ENCODE data around the gene CEACAM6. TPM values are rescaled to one million over a fixed set of nuclear protein-coding genes. Genes with fewer than 3 reads are reported as not detected.

The CEACAM6 gene
- total RNA-seq, 4 donors from 2014 or later, result under 0.01 to 1.3 (median 0.69) TPM; not detected in 1

- no peaks in the 10 kb centered on the region for H3K4me1 ChIP-seq
- TF ChIP-seq CTCF (IDR thresholded peaks at IDR 0.05) (no peak), POLR2AphosphoS5 (IDR thresholded peaks at IDR 0.05) (no peak), EP300 (IDR thresholded peaks at IDR 0.05) (no peak), POLR2A (IDR thresholded peaks at IDR 0.05; ENCODE audit: low read depth) (no peak)
- DNase-seq (ENCODE audit: extremely low spot score), result no peak
- no peak overlapping the region for H3K27ac ChIP-seq (replicated peaks in 1 of 4)
- H3K36me3 ChIP-seq, result no peaks in the 10 kb centered on the region
- intact Hi-C loops (cut with DNase I), result no loop called here
- H3K4me3 ChIP-seq, result no peak overlapping the region
- H3K9me3 ChIP-seq, result no peaks in the 10 kb centered on the region
- H3K27me3 ChIP-seq, result peaks cover 0 to 73% (median 0%) of the 10 kb centered on the region in 4 donors
- 72% methylated on average over 6 of the region's 6 CpGs for WGBS
Observed at GRCh38 chr19:41718761-41719160, 36.6 kb upstream of the CEACAM6 start.

- no peak for TF ChIP-seq CTCF (IDR thresholded peaks at IDR 0.05)
- no peak for TF ChIP-seq POLR2A (IDR thresholded peaks at IDR 0.05; ENCODE audit: low read depth)
- no peak for TF ChIP-seq EP300 (IDR thresholded peaks at IDR 0.05)
- TF ChIP-seq POLR2AphosphoS5 (IDR thresholded peaks at IDR 0.05), result no peak
- no peak for DNase-seq (ENCODE audit: extremely low spot score)
- 79% methylated on average over 2 of the region's 3 CpGs for WGBS
- Histone ChIP-seq H3K9me3 (peaks cover 0 to 3% (median 0%) of the 10 kb centered on the region in 4 donors), H3K4me1 (no peaks in the 10 kb centered on the region), H3K27ac (replicated peaks in 1 of 4) (no peak overlapping the region), H3K27me3 (peaks cover 0 to 60% (median 0%) of the 10 kb centered on the region in 4 donors), H3K36me3 (no peaks in the 10 kb centered on the region), H3K4me3 (no peak overlapping the region)
- intact Hi-C loops (cut with DNase I), result no loop called here
Observed at GRCh38 chr19:41720103-41720502, 35.2 kb upstream of the CEACAM6 start.

- WGBS, result 26% methylated on average over 5 of the region's 5 CpGs
- DNase-seq (ENCODE audit: extremely low spot score), result no peak
- peaks cover 0 to 34% (median 0%) of the 10 kb centered on the region in 4 donors for H3K27me3 ChIP-seq
- H3K9me3 ChIP-seq, result peaks cover 0 to 3% (median 0%) of the 10 kb centered on the region in 4 donors
- intact Hi-C loops (cut with DNase I), result no loop called here
- no peaks in the 10 kb centered on the region for H3K4me1 ChIP-seq
- no peak overlapping the region for H3K4me3 ChIP-seq
- H3K27ac ChIP-seq (replicated peaks in 1 of 4), result no peak overlapping the region
- no peaks in the 10 kb centered on the region for H3K36me3 ChIP-seq
- TF ChIP-seq POLR2A (IDR thresholded peaks at IDR 0.05; ENCODE audit: low read depth), result no peak
- TF ChIP-seq EP300 (IDR thresholded peaks at IDR 0.05), result no peak
- TF ChIP-seq POLR2AphosphoS5 (IDR thresholded peaks at IDR 0.05), result no peak
Observed at GRCh38 chr19:41726493-41726892, 28.8 kb upstream of the CEACAM6 start.

GRCh38 chr19:41734156-41734555, 21.2 kb upstream of the CEACAM6 start:
- intact Hi-C loops (cut with DNase I), result no loop called here
- 73% methylated on average over 4 of the region's 4 CpGs for WGBS
- H3K27ac ChIP-seq (replicated peaks in 1 of 4), result no peak overlapping the region
- peaks cover 0 to 9% (median 0%) of the 10 kb centered on the region in 4 donors for H3K27me3 ChIP-seq
- no peaks in the 10 kb centered on the region for H3K4me1 ChIP-seq
- H3K36me3 ChIP-seq, result no peaks in the 10 kb centered on the region
- H3K4me3 ChIP-seq, result no peak overlapping the region
- no peak for TF ChIP-seq CTCF (IDR thresholded peaks at IDR 0.05)
- no peak for TF ChIP-seq POLR2A (IDR thresholded peaks at IDR 0.05; ENCODE audit: low read depth)
- no peak for TF ChIP-seq EP300 (IDR thresholded peaks at IDR 0.05)
- no peak for TF ChIP-seq POLR2AphosphoS5 (IDR thresholded peaks at IDR 0.05)
- DNase-seq (ENCODE audit: extremely low spot score), result no peak
- no peaks in the 10 kb centered on the region for H3K9me3 ChIP-seq

- H3K27ac ChIP-seq (replicated peaks in 1 of 4), result no peak overlapping the region
- no peaks in the 10 kb centered on the region for H3K36me3 ChIP-seq
- intact Hi-C loops (cut with DNase I), result no loop called here
Observed at GRCh38 chr19:41734585-41734984, 20.7 kb upstream of the CEACAM6 start.

More at GRCh38 chr19:41734585-41734984, 20.7 kb upstream of the CEACAM6 start:
- H3K27me3 ChIP-seq, result peaks cover 0 to 11% (median 0%) of the 10 kb centered on the region in 4 donors
- DNase-seq (ENCODE audit: extremely low spot score), result no peak
- no peaks in the 10 kb centered on the region for H3K9me3 ChIP-seq
- 74% methylated on average over 3 of the region's 3 CpGs for WGBS
- H3K4me3 ChIP-seq, result no peak overlapping the region
- H3K4me1 ChIP-seq, result no peaks in the 10 kb centered on the region
- TF ChIP-seq POLR2AphosphoS5 (IDR thresholded peaks at IDR 0.05) (no peak), CTCF (IDR thresholded peaks at IDR 0.05) (no peak), POLR2A (IDR thresholded peaks at IDR 0.05; ENCODE audit: low read depth) (no peak), EP300 (IDR thresholded peaks at IDR 0.05) (no peak)
